ENCODE measurements around the gene PIP4P1.

The PIP4P1 gene

GRCh38 chr14:20419419-20419818, 41.8 kb downstream of the PIP4P1 start:
- Histone ChIP-seq H3K23ac (ENCODE audit: low read depth, low read length, poor library complexity) (no peak overlapping the region), H3K4ac (ENCODE audit: low read length) (no peak overlapping the region), H3K4me3 (ENCODE audit: low read length in 2 of 2) (no peak overlapping the region), H2AFZ (ENCODE audit: low read length) (no peak overlapping the region), H3K9me3 (replicated peaks in 1 of 2; ENCODE audit: control insufficient read depth in 2 of 2, insufficient read depth in 1 of 2, low read depth in 1 of 2, low read length in 2 of 2) (no peaks in the 10 kb centered on the region), H3K9ac (ENCODE audit: low read depth, low read length, poor library complexity) (no peak overlapping the region), H3K79me1 (ENCODE audit: low read depth, low read length) (no peaks in the 10 kb centered on the region), H2BK12ac (ENCODE audit: low read length) (no peak overlapping the region), H3K36me3 (replicated peaks in 1 of 2; ENCODE audit: control insufficient read depth in 2 of 2, insufficient read depth in 2 of 2, low read length in 2 of 2) (no peaks in the 10 kb centered on the region), H2BK5ac (ENCODE audit: low read length) (no peak overlapping the region), H3K27ac (replicated peaks; ENCODE audit: low read length) (no peak overlapping the region), H4K8ac (ENCODE audit: low read depth, low read length) (no peak overlapping the region), H3K18ac (ENCODE audit: low read length) (no peak overlapping the region), H3K4me1 (ENCODE audit: control insufficient read depth in 2 of 2, insufficient read depth in 1 of 2, low read depth in 1 of 2, low read length in 2 of 2) (peaks cover 2 to 4% of the 10 kb centered on the region in 2 donors), H3K14ac (ENCODE audit: low read length) (no peak overlapping the region), H2AK5ac (ENCODE audit: low read depth, low read length) (no peak overlapping the region), H2BK15ac (ENCODE audit: low read length) (no peak overlapping the region), H4K91ac (ENCODE audit: low read depth, low read length, poor library complexity) (no peak overlapping the region), H3K4me2 (ENCODE audit: insufficient read depth, low read length, poor library complexity, severe bottlenecking) (no peak overlapping the region), H3K27me3 (ENCODE audit: control insufficient read depth in 3 of 3, insufficient read depth in 3 of 3, low read depth in 1 of 3, low read length in 3 of 3) (peaks cover 0 to 4% (median 0%) of the 10 kb centered on the region in 3 experiments), H2BK120ac (ENCODE audit: low read depth, low read length) (no peak overlapping the region)
- DNase-seq (ENCODE audit: low spot score), result no peak
- WGBS, 2 donors (ENCODE audit: extremely low coverage in 2 of 2, insufficient read length in 2 of 2, insufficient replicate concordance in 1 of 2), result no CpG with 5 or more reads among the region's 1 CpG

- H2BK5ac ChIP-seq (ENCODE audit: low read length), result no peak overlapping the region
- H2BK15ac ChIP-seq (ENCODE audit: low read length), result no peak overlapping the region
- H3K36me3 ChIP-seq (replicated peaks in 1 of 2; ENCODE audit: control insufficient read depth in 2 of 2, insufficient read depth in 2 of 2, low read length in 2 of 2), result no peaks in the 10 kb centered on the region
- no peaks in the 10 kb centered on the region for H3K9me3 ChIP-seq (replicated peaks in 1 of 2; ENCODE audit: control insufficient read depth in 2 of 2, insufficient read depth in 1 of 2, low read depth in 1 of 2, low read length in 2 of 2)
- peaks cover 0 to 4% (median 0%) of the 10 kb centered on the region in 3 experiments for H3K27me3 ChIP-seq (ENCODE audit: control insufficient read depth in 3 of 3, insufficient read depth in 3 of 3, low read depth in 1 of 3, low read length in 3 of 3)
- no peak overlapping the region for H3K18ac ChIP-seq (ENCODE audit: low read length)
- no peak for DNase-seq (ENCODE audit: low spot score)
- peaks cover 2 to 4% of the 10 kb centered on the region in 2 donors for H3K4me1 ChIP-seq (ENCODE audit: control insufficient read depth in 2 of 2, insufficient read depth in 1 of 2, low read depth in 1 of 2, low read length in 2 of 2)
- H2BK12ac ChIP-seq (ENCODE audit: low read length), result no peak overlapping the region
- no peak overlapping the region for H2AK5ac ChIP-seq (ENCODE audit: low read depth, low read length)
- H2AFZ ChIP-seq (ENCODE audit: low read length), result no peak overlapping the region
- no CpG with 5 or more reads among the region's 2 CpGs for WGBS, 2 donors (ENCODE audit: extremely low coverage in 2 of 2, insufficient read length in 2 of 2, insufficient replicate concordance in 1 of 2)
- no peak overlapping the region for H3K27ac ChIP-seq (replicated peaks; ENCODE audit: low read length)
- H3K4ac ChIP-seq (ENCODE audit: low read length), result no peak overlapping the region
- no peak overlapping the region for H3K14ac ChIP-seq (ENCODE audit: low read length)
- no peaks in the 10 kb centered on the region for H3K79me1 ChIP-seq (ENCODE audit: low read depth, low read length)
- H4K91ac ChIP-seq (ENCODE audit: low read depth, low read length, poor library complexity), result no peak overlapping the region
- H2BK120ac ChIP-seq (ENCODE audit: low read depth, low read length), result no peak overlapping the region
- no peak overlapping the region for H3K4me2 ChIP-seq (ENCODE audit: insufficient read depth, low read length, poor library complexity, severe bottlenecking)
- H3K9ac ChIP-seq (ENCODE audit: low read depth, low read length, poor library complexity), result no peak overlapping the region
- H3K4me3 ChIP-seq (ENCODE audit: low read length in 2 of 2), result no peak overlapping the region
- H4K8ac ChIP-seq (ENCODE audit: low read depth, low read length), result no peak overlapping the region
- H3K23ac ChIP-seq (ENCODE audit: low read depth, low read length, poor library complexity), result no peak overlapping the region
These were observed 42.7 kb downstream of the PIP4P1 start for GRCh38 chr14:20418501-20418909.

GRCh38 chr14:20417250-20418186, 43.7 kb downstream of the PIP4P1 start:
- no peak overlapping the region for H2AFZ ChIP-seq (ENCODE audit: low read length)
- no peaks in the 10 kb centered on the region for H3K79me1 ChIP-seq (ENCODE audit: low read depth, low read length)
- H3K14ac ChIP-seq (ENCODE audit: low read length), result no peak overlapping the region
- no peak for DNase-seq (ENCODE audit: low spot score)
- H2BK120ac ChIP-seq (ENCODE audit: low read depth, low read length), result no peak overlapping the region
- H2BK12ac ChIP-seq (ENCODE audit: low read length), result no peak overlapping the region
- H3K4me2 ChIP-seq (ENCODE audit: insufficient read depth, low read length, poor library complexity, severe bottlenecking), result no peak overlapping the region
- H3K18ac ChIP-seq (ENCODE audit: low read length), result no peak overlapping the region
- H3K9me3 ChIP-seq (replicated peaks in 1 of 2; ENCODE audit: control insufficient read depth in 2 of 2, insufficient read depth in 1 of 2, low read depth in 1 of 2, low read length in 2 of 2), result no peaks in the 10 kb centered on the region
- H2AK5ac ChIP-seq (ENCODE audit: low read depth, low read length), result no peak overlapping the region
- no CpG with 5 or more reads among the region's 7 CpGs for WGBS, 2 donors (ENCODE audit: extremely low coverage in 2 of 2, insufficient read length in 2 of 2, insufficient replicate concordance in 1 of 2)
- no peak overlapping the region for H3K4ac ChIP-seq (ENCODE audit: low read length)
- peaks cover 0 to 4% (median 0%) of the 10 kb centered on the region in 3 experiments for H3K27me3 ChIP-seq (ENCODE audit: control insufficient read depth in 3 of 3, insufficient read depth in 3 of 3, low read depth in 1 of 3, low read length in 3 of 3)
- H4K91ac ChIP-seq (ENCODE audit: low read depth, low read length, poor library complexity), result no peak overlapping the region
- H3K27ac ChIP-seq (replicated peaks; ENCODE audit: low read length), result no peak overlapping the region
- no peaks in the 10 kb centered on the region for H3K36me3 ChIP-seq (replicated peaks in 1 of 2; ENCODE audit: control insufficient read depth in 2 of 2, insufficient read depth in 2 of 2, low read length in 2 of 2)
- H3K9ac ChIP-seq (ENCODE audit: low read depth, low read length, poor library complexity), result no peak overlapping the region
- H2BK15ac ChIP-seq (ENCODE audit: low read length), result no peak overlapping the region
- H3K4me3 ChIP-seq (ENCODE audit: low read length in 2 of 2), result no peak overlapping the region
- no peak overlapping the region for H2BK5ac ChIP-seq (ENCODE audit: low read length)
- H3K23ac ChIP-seq (ENCODE audit: low read depth, low read length, poor library complexity), result no peak overlapping the region
- peaks cover 2 to 4% of the 10 kb centered on the region in 2 donors for H3K4me1 ChIP-seq (ENCODE audit: control insufficient read depth in 2 of 2, insufficient read depth in 1 of 2, low read depth in 1 of 2, low read length in 2 of 2)
- no peak overlapping the region for H4K8ac ChIP-seq (ENCODE audit: low read depth, low read length)

- no CpG with 5 or more reads among the region's 2 CpGs for WGBS, 2 donors (ENCODE audit: extremely low coverage in 2 of 2, insufficient read length in 2 of 2, insufficient replicate concordance in 1 of 2)
These were observed 45.0 kb downstream of the PIP4P1 start for GRCh38 chr14:20416223-20416622.

More at GRCh38 chr14:20416223-20416622, 45.0 kb downstream of the PIP4P1 start:
- Histone ChIP-seq H3K4ac (ENCODE audit: low read length) (no peak overlapping the region), H2AFZ (ENCODE audit: low read length) (peak overlapping the region; percentile 68), H3K4me2 (ENCODE audit: insufficient read depth, low read length, poor library complexity, severe bottlenecking) (no peak overlapping the region), H3K18ac (ENCODE audit: low read length) (no peak overlapping the region), H2BK12ac (ENCODE audit: low read length) (no peak overlapping the region), H3K79me1 (ENCODE audit: low read depth, low read length) (no peaks in the 10 kb centered on the region), H3K9me3 (replicated peaks in 1 of 2; ENCODE audit: control insufficient read depth in 2 of 2, insufficient read depth in 1 of 2, low read depth in 1 of 2, low read length in 2 of 2) (no peaks in the 10 kb centered on the region), H3K4me3 (ENCODE audit: low read length in 2 of 2) (no peak overlapping the region), H4K91ac (ENCODE audit: low read depth, low read length, poor library complexity) (no peak overlapping the region), H3K36me3 (replicated peaks in 1 of 2; ENCODE audit: control insufficient read depth in 2 of 2, insufficient read depth in 2 of 2, low read length in 2 of 2) (no peaks in the 10 kb centered on the region), H2BK5ac (ENCODE audit: low read length) (no peak overlapping the region), H3K9ac (ENCODE audit: low read depth, low read length, poor library complexity) (no peak overlapping the region), H2BK15ac (ENCODE audit: low read length) (no peak overlapping the region), H3K23ac (ENCODE audit: low read depth, low read length, poor library complexity) (no peak overlapping the region), H4K8ac (ENCODE audit: low read depth, low read length) (no peak overlapping the region), H3K14ac (ENCODE audit: low read length) (no peak overlapping the region), H2AK5ac (ENCODE audit: low read depth, low read length) (no peak overlapping the region), H3K27me3 (ENCODE audit: control insufficient read depth in 3 of 3, insufficient read depth in 3 of 3, low read depth in 1 of 3, low read length in 3 of 3) (peaks cover 0 to 4% (median 0%) of the 10 kb centered on the region in 3 experiments), H3K27ac (replicated peaks; ENCODE audit: low read length) (no peak overlapping the region), H3K4me1 (ENCODE audit: control insufficient read depth in 2 of 2, insufficient read depth in 1 of 2, low read depth in 1 of 2, low read length in 2 of 2) (peaks cover 2% of the 10 kb centered on the region in 2 donors), H2BK120ac (ENCODE audit: low read depth, low read length) (no peak overlapping the region)
- DNase-seq (ENCODE audit: low spot score), result no peak
